ENCODE results near the gene KCNA3. TPM values are rescaled to one million over a fixed set of nuclear protein-coding genes. Genes with fewer than 3 reads are reported as not detected.

Gene KCNA3
- total and polyA plus RNA-seq, 2 of the 8 experiments (the other 6 are each of a cell fraction or from before 2014, with no cell fraction given) = 0.95 to 1.1 TPM

DNA sequence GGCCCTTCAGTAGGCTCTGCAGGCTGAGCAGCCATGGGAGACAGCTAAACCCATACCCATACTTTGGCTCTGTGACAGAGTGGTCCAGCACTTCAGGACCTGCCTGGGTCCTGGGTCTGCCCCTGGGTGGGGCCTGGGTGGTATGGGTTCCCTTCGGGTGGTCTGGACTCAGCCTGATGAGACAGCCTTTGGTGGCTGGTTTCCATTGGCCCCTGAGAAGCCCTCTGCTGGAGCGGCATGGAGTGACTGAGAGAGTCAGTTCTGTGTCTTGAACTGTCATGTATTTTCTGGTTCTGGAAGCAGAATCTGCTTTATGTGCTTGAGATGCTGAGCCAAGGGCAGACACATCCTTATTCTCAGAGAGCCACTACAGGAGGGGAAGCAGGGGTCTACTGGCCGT, 37.3 kb downstream of the KCNA3 start:
- Histone ChIP-seq H3K79me2 (ENCODE audit: control insufficient read depth in 1 of 2, insufficient read depth in 2 of 2, low read length in 2 of 2) (no peaks in the 10 kb centered on the region), H2BK20ac (ENCODE audit: low read length) (no peak overlapping the region), H3K23ac (ENCODE audit: insufficient read length) (no peak overlapping the region), H3K4ac (replicated peaks; ENCODE audit: insufficient read length, low read depth, low read length) (no peak overlapping the region), H2BK12ac (ENCODE audit: low read depth, low read length) (no peak overlapping the region), H4K8ac (ENCODE audit: extremely low read depth, insufficient read depth, low read length) (no peak overlapping the region), H3K18ac (ENCODE audit: extremely low read depth, low read length) (no peak overlapping the region), H3K79me1 (ENCODE audit: low read depth, low read length) (no peaks in the 10 kb centered on the region), H2BK15ac (ENCODE audit: low read length) (no peak overlapping the region), H2AFZ (ENCODE audit: low read length) (no peak overlapping the region), H2BK5ac (ENCODE audit: low read depth, low read length) (no peak overlapping the region), H3K4me1 (replicated peaks in 1 of 4; ENCODE audit: control insufficient read depth in 3 of 4, insufficient read depth in 4 of 4, low read length in 3 of 4) (no peaks in the 10 kb centered on the region), H3K14ac (ENCODE audit: insufficient read length) (no peak overlapping the region), H3K36me3 (ENCODE audit: control insufficient read depth in 2 of 4, insufficient read depth in 4 of 4, low read length in 3 of 4) (no peaks in the 10 kb centered on the region), H2AK5ac (ENCODE audit: low read depth, low read length) (no peak overlapping the region), H3K4me3 (ENCODE audit: extremely low read depth in 1 of 4, insufficient read depth in 2 of 4, low read depth in 3 of 4, low read length in 4 of 4) (no peak overlapping the region), H3K23me2 (ENCODE audit: low read depth, low read length) (no peaks in the 10 kb centered on the region; the same call in 1 of the 2 replicates), H2BK120ac (replicated peaks; ENCODE audit: low read depth, low read length) (no peak overlapping the region), H3K56ac (replicated peaks; ENCODE audit: insufficient read length, low read depth, low read length) (no peak overlapping the region), H3K27ac (ENCODE audit: low read depth, low read length) (no peak overlapping the region), H4K20me1 (replicated peaks in 1 of 2; ENCODE audit: control insufficient read depth in 1 of 2, insufficient read depth in 2 of 2, low read length in 2 of 2) (no peaks in the 10 kb centered on the region), H3K9me3 (ENCODE audit: insufficient read depth in 2 of 2, low read depth in 1 of 2, low read length in 1 of 2) (no peaks in the 10 kb centered on the region), H4K91ac (replicated peaks; ENCODE audit: insufficient read length, low read length) (no peak overlapping the region), H4K5ac (ENCODE audit: insufficient read length, low read depth, low read length) (no peak overlapping the region), H3K9ac (replicated peaks in 1 of 4; ENCODE audit: extremely low read depth in 1 of 4, low read depth in 3 of 4, low read length in 3 of 4) (no peak overlapping the region), H3K4me2 (ENCODE audit: insufficient read depth in 1 of 2, low read depth in 2 of 2, low read length in 2 of 2) (no peak overlapping the region), H3K27me3 (replicated peaks in 1 of 4; ENCODE audit: control insufficient read depth in 3 of 4, extremely low read depth in 1 of 4, insufficient read depth in 3 of 4, low read length in 3 of 4) (0 out of 7 replicates have a peak, but pooled peaks cover 0 to 2% (median 0%) of the 10 kb centered on the region in 4 experiments)
- WGBS, 2 experiments (ENCODE audit: extremely low coverage in 1 of 2, insufficient coverage in 1 of 2, insufficient read length in 1 of 2, insufficient replicate concordance in 2 of 2, low coverage in 1 of 2, low lambda C conversion rate in 2 of 2, missing lambda C conversion rate in 1 of 2) = 81% methylated on average over 3 of the region's 3 CpGs; no CpG with 5 or more reads in 1 of the 2 experiments
- ChIA-PET POLR2A (ENCODE audit: partially characterized antibody) (no interaction called here), CTCF (ENCODE audit: partially characterized antibody) (interaction anchor here (0.6 to 6.3 kb wide), 10 partner anchors 11 to 145 kb away, joined by 3 to 86 read pairs (median 3); no protein-coding TSS in a partner anchor)
- DNase-seq (ENCODE audit: low read depth in 1 of 2, low spot score in 2 of 2) = no peak
- no peak for FAIRE-seq
- TF ChIP-seq SUZ12 (IDR thresholded peaks at IDR 0.05; ENCODE audit: low read length) (no peak), KDM4A (IDR thresholded peaks at IDR 0.05; ENCODE audit: low read depth, low read length, severe bottlenecking) (no peak), YY1 (IDR thresholded peaks at IDR 0.05; ENCODE audit: low read depth, low read length) (no peak), GTF2F1 (IDR thresholded peaks at IDR 0.05; ENCODE audit: borderline replicate concordance, low read depth, low read length) (no peak), ZNF274 (IDR thresholded peaks at IDR 0.05; ENCODE audit: borderline replicate concordance, extremely low read depth, low read length) (no peak), SIX5 (IDR thresholded peaks at IDR 0.05; ENCODE audit: low read depth, low read length) (no peak), SP2 (IDR thresholded peaks at IDR 0.05; ENCODE audit: low read length) (no peak), FOSL1 (IDR thresholded peaks at IDR 0.05; ENCODE audit: insufficient read depth, low read depth, low read length) (no peak), TAF7 (optimal IDR thresholded peaks at IDR 0.05; ENCODE audit: borderline replicate concordance, low read depth, low read length) (no peak), JUND (IDR thresholded peaks at IDR 0.05; ENCODE audit: low read length) (no peak), JUN (IDR thresholded peaks at IDR 0.05; ENCODE audit: low read depth, low read length) (no peak)
- TF ChIP-seq, protein P1, sequence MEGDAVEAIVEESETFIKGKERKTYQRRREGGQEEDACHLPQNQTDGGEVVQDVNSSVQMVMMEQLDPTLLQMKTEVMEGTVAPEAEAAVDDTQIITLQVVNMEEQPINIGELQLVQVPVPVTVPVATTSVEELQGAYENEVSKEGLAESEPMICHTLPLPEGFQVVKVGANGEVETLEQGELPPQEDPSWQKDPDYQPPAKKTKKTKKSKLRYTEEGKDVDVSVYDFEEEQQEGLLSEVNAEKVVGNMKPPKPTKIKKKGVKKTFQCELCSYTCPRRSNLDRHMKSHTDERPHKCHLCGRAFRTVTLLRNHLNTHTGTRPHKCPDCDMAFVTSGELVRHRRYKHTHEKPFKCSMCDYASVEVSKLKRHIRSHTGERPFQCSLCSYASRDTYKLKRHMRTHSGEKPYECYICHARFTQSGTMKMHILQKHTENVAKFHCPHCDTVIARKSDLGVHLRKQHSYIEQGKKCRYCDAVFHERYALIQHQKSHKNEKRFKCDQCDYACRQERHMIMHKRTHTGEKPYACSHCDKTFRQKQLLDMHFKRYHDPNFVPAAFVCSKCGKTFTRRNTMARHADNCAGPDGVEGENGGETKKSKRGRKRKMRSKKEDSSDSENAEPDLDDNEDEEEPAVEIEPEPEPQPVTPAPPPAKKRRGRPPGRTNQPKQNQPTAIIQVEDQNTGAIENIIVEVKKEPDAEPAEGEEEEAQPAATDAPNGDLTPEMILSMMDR (IDR thresholded peaks at IDR 0.05; ENCODE audit: control extremely low read depth in 1 of 3, insufficient read depth in 1 of 3, low read depth in 1 of 3, low read length in 3 of 3) = no peak
